HUES48 (cell line): ENCODE measurements around the gene DSCAM.

Experiments used
- H3K27ac ChIP-seq: one replicate; pipeline ENCODE4 v1.7.0; 2013; ENCODE audit warnings: low read depth, low read length, inconsistent platforms
- H3K27me3 ChIP-seq: 2 replicates; pipeline ENCODE4 v1.6.1; 2013; ENCODE audit warnings: mild to moderate bottlenecking, low read length; ENCODE audit not compliant: control insufficient read depth, insufficient read depth
- H3K36me3 ChIP-seq: 2 replicates; pipeline ENCODE4 v1.6.1; 2013; ENCODE audit warnings: low read length; ENCODE audit not compliant: control insufficient read depth, insufficient read depth
- H3K4me1 ChIP-seq: 2 replicates; pipeline ENCODE4 v1.6.1; 2013; ENCODE audit warnings: mild to moderate bottlenecking, low read length; ENCODE audit not compliant: control insufficient read depth, insufficient read depth
- H3K4me3 ChIP-seq: 2 replicates; pipeline ENCODE4 v1.5.1; 2013; ENCODE audit warnings: mild to moderate bottlenecking, low read depth, low read length
- H3K9ac ChIP-seq: 2 replicates; pipeline ENCODE4 v1.6.1; 2013; ENCODE audit warnings: mild to moderate bottlenecking, low read depth, low read length, moderate library complexity
- H3K9me3 ChIP-seq: 2 replicates; pipeline ENCODE4 v1.6.1; 2013; ENCODE audit warnings: low read length; ENCODE audit not compliant: control insufficient read depth, insufficient read depth

The DSCAM gene

DNA sequence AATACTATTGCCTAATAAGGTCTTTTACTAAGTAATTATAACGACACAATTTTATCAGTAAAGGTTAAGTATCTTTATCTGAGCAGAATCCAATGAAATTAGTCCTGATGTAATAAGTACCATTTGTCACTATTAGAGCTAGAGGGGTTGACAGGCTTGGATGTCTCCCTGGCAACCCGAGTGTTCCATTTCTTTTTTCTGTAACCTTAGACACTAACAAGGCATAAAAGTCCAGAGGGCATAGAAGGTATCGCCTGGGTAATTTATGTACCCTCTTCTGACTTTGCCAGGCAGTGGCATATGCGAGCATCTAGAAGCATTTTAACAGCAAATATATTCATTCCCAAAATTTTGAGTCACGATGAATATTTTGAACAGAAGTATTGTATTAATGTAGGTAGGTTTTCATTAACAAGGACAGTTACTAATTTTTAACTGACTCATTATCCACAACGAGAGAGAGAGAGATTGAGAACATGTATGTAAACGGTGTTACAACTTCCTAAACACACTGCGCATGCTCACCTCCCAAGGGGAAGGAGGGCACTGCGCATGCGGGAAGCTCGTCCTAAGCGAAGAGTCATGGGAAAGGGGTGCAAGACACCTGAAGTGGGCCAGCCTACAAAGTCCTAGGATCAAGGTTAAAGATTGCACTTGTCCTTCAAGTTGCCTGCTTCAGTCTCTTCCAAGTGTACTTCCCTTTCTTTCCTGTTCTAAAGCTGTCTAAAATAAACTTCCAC lies 423.9 kb downstream of the DSCAM start:
- H3K4me3 ChIP-seq = no peak overlapping the region
- H3K36me3 ChIP-seq = no peaks in the 10 kb centered on the region

DNA sequence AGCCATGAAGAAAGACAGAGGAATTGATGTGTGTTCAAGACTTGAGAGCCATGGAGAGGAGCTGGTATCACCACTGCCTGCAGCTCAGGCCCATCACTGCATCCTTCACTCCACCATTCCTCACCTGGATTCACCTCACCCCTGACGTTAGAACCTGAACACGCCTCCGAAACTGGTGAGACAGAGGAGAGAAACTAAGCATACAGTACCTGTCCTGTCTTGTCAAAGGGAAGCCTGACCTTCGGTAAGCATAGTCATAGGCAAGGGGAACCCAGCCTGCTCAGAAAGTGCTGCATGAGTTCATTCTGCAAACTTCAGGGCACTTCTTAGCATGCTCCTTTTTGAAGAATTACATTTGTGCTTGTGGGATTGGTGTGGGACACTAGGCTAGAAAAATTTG lies 425.8 kb downstream of the DSCAM start:
- H3K36me3 ChIP-seq = no peaks in the 10 kb centered on the region
- H3K4me3 ChIP-seq = no peak overlapping the region
- H3K9ac ChIP-seq = no peak overlapping the region
- no peaks in the 10 kb centered on the region for H3K27me3 ChIP-seq
- H3K9me3 ChIP-seq = 0 out of 2 replicates have a peak, but pooled peaks cover 3% of the 10 kb centered on the region
- no peaks in the 10 kb centered on the region for H3K4me1 ChIP-seq
- H3K27ac ChIP-seq = no peak overlapping the region

More for the DNA sequence above, 423.9 kb downstream of the DSCAM start:
- H3K9ac ChIP-seq = no peak overlapping the region
- 0 out of 2 replicates have a peak, but pooled peaks cover 3% of the 10 kb centered on the region for H3K9me3 ChIP-seq
- H3K27ac ChIP-seq = no peak overlapping the region
- no peaks in the 10 kb centered on the region for H3K4me1 ChIP-seq
- no peaks in the 10 kb centered on the region for H3K27me3 ChIP-seq

DNA sequence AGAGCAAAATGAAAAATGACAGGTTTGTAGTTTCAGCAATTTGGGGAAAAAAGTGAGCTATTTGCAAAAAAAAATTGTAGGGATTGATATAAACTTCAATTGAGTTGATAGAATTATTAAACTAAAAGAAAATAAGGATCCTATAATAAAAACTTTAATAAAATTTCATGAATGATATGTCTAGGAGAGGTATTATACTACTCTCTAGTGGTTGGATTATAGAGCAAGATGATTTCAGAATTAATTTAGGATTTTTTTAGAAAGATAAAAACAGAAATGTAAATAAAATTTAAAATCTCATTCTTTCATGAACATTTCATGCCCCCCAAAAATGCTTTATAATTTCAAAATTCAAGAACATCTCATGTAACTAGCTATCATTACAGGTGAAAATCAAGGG lies 430.4 kb downstream of the DSCAM start:
- Histone ChIP-seq H3K27me3 (no peaks in the 10 kb centered on the region), H3K9me3 (0 out of 2 replicates have a peak, but pooled peaks cover 3% of the 10 kb centered on the region), H3K36me3 (no peaks in the 10 kb centered on the region), H3K27ac (no peak overlapping the region), H3K4me3 (no peak overlapping the region), H3K9ac (no peak overlapping the region), H3K4me1 (no peaks in the 10 kb centered on the region)

DNA sequence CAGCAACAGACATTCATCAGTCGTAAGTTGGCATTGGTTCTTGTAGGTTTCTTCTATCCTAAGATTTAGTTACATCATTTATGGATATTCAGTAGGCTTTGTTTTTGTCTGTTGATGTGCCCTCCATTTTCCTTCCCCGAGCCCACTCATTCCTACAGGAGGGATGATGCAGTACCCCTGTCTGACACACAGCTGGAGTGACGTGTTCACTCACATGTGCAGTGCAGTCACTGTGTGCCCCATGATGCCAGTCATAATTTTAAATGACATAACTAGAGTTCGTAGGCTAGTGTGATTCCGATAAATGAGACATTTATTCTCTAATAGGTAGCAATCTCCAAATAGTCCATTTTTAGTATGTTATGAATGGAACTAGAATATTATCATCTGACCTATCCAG lies 438.4 kb downstream of the DSCAM start:
- Histone ChIP-seq H3K4me1 (no peaks in the 10 kb centered on the region), H3K9me3 (no peaks in the 10 kb centered on the region), H3K9ac (no peak overlapping the region), H3K4me3 (no peak overlapping the region), H3K27me3 (no peaks in the 10 kb centered on the region), H3K36me3 (no peaks in the 10 kb centered on the region), H3K27ac (no peak overlapping the region)

DNA sequence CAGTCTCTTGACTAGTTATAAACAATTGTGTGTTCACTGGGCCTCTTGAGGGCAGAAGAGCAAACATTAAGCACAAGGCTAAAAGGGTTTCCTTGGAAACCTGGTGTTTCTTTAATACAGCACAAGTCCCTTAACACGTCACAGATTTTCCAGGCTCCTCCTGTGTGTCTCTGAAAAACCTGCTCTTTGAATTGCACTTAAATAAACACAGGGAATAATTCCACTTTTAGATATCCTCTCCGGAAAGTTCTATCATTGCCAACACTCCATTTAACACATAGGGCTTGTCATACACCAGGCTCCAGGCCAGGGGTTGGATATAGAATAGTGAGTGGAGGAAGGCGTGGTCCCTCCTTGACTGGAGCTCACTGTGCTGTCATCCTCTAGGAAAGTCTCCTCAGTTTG lies 442.6 kb downstream of the DSCAM start:
- H3K4me3 ChIP-seq = no peak overlapping the region
- no peak overlapping the region for H3K9ac ChIP-seq
- H3K27ac ChIP-seq = no peak overlapping the region
- H3K4me1 ChIP-seq = no peaks in the 10 kb centered on the region
- H3K27me3 ChIP-seq = no peaks in the 10 kb centered on the region
- H3K9me3 ChIP-seq = peaks cover 8% of the 10 kb centered on the region; the same call in 1 of the 2 replicates
- H3K36me3 ChIP-seq = no peaks in the 10 kb centered on the region

DNA sequence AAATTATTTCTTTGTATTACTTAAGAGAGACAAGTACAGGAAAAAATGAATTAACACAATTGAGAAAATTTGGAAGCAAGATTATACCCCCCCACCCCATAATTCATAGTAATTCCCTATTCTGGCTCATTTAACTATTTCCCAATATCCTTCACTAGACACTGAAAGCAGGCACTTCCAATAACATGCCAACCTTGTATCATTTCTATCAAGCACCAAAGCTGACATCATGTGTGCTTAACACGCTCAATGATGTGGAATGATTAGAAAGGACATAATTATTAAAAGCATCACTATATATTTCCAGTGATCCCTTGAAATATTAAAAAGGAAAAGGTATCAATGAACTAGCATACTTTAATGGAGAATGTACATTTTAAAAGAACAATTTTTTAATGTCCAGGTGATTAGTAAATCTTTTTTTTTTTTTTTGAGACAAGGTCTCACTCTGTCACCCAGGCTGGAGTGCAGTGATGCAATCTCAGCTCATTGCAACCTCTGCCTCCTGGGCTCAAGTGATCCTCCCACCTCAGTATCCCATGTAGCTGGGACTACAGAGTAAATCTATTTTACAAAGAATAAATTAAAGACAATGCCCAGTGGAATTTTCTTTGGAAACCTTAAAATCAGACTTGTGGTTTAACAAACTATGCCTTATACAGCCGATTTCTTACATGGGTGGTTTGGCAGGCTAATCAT lies 443.9 kb downstream of the DSCAM start:
- no peaks in the 10 kb centered on the region for H3K27me3 ChIP-seq
- no peak overlapping the region for H3K4me3 ChIP-seq
- peaks cover 8% of the 10 kb centered on the region; the same call in 1 of the 2 replicates for H3K9me3 ChIP-seq
- no peaks in the 10 kb centered on the region for H3K36me3 ChIP-seq
- no peak overlapping the region for H3K27ac ChIP-seq
- no peak overlapping the region for H3K9ac ChIP-seq
- H3K4me1 ChIP-seq = no peaks in the 10 kb centered on the region

DNA sequence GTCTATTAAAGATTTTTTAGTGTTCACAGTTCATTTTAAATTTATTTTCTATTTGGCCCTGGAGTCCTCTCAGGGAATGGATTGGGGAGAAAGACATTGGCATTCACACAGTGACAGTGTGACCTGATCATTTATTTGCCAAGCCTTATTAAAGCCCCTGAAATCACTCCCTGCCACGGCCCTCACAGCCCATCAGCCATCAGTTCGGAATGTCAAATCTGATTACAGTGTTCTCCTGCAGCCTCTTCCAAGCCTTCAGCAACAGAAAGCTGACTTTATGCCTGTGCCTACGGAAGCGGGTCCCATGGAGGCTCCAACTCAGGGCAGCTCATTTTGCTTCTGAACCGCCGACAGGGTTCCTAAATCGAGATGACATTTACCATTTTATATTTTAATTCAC lies 451.2 kb downstream of the DSCAM start:
- no peaks in the 10 kb centered on the region for H3K4me1 ChIP-seq
- no peaks in the 10 kb centered on the region for H3K27me3 ChIP-seq
- no peaks in the 10 kb centered on the region for H3K9me3 ChIP-seq
- H3K4me3 ChIP-seq = no peak overlapping the region
- H3K36me3 ChIP-seq = no peaks in the 10 kb centered on the region
- H3K27ac ChIP-seq = no peak overlapping the region
- no peak overlapping the region for H3K9ac ChIP-seq

DNA sequence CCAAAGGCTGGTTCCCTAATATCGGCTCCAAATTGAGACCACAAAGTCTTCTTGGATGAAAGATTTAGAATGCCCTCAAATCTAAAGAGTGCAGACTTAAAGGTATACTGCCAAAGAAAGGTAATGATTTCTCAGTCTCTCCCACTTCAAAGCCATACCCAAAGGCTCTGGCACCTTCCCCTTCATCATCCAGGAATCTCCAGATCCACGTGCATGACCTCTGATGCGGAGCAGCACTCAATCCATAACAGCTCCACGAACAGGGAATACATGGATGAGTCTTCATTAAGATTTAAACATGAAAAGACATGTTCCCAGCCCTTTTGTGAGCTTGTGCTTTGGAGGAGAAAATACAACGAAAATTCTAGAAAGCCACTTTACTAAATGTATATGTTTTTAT lies 453.9 kb downstream of the DSCAM start:
- Histone ChIP-seq H3K27ac (no peak overlapping the region), H3K4me3 (no peak overlapping the region), H3K9ac (no peak overlapping the region), H3K9me3 (no peaks in the 10 kb centered on the region), H3K4me1 (no peaks in the 10 kb centered on the region), H3K27me3 (no peaks in the 10 kb centered on the region), H3K36me3 (no peaks in the 10 kb centered on the region)

DNA sequence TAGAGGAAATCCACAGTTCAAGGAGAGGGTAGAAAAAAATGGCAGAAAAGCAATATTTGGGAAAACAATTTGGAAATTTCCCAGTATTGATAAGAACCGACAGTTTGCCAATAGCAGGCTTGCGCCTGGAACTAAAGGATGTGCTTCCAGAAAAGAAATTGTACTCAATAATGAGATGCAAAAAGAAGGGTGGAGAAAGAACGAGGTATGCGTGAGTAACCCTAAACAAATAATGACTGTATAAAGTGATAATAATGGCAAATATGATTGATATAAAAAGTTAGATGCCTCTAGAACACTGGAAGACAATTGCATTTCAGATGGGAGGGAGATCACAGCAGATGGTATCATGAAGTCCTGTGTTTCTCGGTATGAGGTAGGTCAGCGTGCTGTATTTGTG lies 458.9 kb downstream of the DSCAM start:
- no peak overlapping the region for H3K4me3 ChIP-seq
- H3K9me3 ChIP-seq = no peaks in the 10 kb centered on the region
- no peak overlapping the region for H3K27ac ChIP-seq
- H3K4me1 ChIP-seq = peaks cover 4% of the 10 kb centered on the region; the same call in 1 of the 2 replicates
- no peak overlapping the region for H3K9ac ChIP-seq
- H3K27me3 ChIP-seq = no peaks in the 10 kb centered on the region
- no peaks in the 10 kb centered on the region for H3K36me3 ChIP-seq

DNA sequence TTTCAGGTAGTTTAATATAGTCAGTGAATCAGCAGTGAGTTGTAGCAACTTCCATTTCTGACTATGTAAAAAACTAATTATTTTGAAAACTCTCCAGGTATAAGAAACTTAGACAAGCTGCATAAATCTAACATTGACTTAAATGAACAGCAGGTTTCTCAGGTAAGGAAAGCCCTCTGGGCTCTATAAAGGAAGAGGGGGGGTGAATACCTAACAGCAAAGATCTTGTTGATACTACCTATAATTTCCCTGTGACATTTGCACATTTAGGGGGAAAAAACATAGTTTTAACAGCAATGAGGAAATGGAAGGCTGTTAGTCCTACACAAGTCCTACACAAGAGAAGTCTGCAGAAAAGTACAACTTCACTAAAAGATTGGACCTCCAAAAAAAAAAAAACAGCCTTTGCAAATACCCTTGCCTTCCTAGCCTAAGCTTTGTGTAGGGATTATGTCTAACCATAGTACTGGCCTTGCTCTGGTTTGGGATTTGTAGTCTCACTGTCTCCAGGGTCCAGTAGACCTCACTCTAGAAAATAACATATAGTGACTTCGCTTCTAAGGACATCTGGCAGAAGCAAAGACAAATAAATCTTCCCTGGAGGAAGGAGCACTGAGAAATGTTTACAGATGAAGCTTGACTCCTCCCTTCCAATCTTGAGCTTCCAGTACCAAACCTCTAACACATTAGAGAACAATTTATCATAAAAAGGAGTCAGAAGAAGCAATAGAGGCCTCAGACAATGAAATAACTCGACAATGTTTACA lies 459.8 kb downstream of the DSCAM start:
- no peak overlapping the region for H3K27ac ChIP-seq
- H3K27me3 ChIP-seq = no peaks in the 10 kb centered on the region
- H3K36me3 ChIP-seq = no peaks in the 10 kb centered on the region
- H3K4me3 ChIP-seq = no peak overlapping the region
- H3K9ac ChIP-seq = no peak overlapping the region
- H3K4me1 ChIP-seq = peaks cover 4% of the 10 kb centered on the region; the same call in 1 of the 2 replicates
- H3K9me3 ChIP-seq = no peaks in the 10 kb centered on the region
